C4-2B (cell line): Measurements from ENCODE around the gene METTL22.
A peak's percentile ranks its signal among the peaks of the same experiment; 100 is the strongest.

ENCODE experiments used
- H3K27ac ChIP-seq: fragments of 450-650 bp; 2 replicates; pipeline ENCODE4 v1.5.1; 2017
- CTCF ChIP-seq: fragments of 450-650 bp; conservative IDR thresholded peaks from 2 replicates; pipeline ENCODE4 v1.5.1; 2017; ENCODE audit warnings: mild to moderate bottlenecking
- ZFX ChIP-seq: fragments of 450-650 bp; IDR thresholded peaks from 2 replicates; pipeline ENCODE4 v1.6.1; 2017

Gene METTL22

DNA sequence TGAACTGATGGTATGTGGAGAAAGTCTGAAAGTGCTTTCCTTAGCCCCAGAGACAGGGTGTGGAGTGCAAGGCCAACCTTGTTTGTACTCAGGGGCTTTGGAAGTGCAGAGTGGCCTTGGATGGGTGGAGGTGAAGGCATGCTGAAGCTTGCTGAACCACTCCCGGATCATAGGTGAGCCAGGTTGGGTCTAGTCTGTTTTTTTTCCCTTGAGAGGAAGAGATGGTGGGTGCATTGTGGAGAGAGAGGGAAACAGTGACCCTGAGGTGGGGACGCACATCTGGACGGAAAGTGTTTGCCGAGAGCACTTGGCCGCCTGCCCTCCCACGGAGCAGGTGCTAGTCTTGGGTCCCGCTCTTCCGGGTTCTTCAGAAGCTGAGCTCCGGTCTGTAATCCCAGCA is 65.4 kb downstream of the METTL22 start:
- no peak for TF ChIP-seq ZFX
- no peak for TF ChIP-seq CTCF
- H3K27ac ChIP-seq = peak overlapping the region; percentile 66

DNA sequence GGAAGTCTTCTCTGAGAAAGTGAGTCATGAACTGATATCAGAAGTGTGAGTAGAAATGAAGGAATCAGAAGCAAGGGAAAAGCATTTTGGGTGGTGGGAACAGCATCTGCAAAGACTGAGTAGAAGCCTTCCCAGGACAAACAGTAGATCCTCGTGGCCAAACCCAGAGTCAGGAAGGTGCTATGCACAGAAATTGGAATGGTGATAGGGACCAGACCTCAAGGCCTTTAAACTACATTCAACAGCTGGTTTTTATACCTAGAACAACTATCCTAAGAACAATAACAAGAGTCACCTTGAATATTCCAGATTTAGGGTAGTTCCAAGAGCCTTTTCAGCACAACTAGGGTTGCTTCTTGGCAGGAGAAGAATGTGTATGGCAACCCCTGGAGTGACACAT is 68.2 kb downstream of the METTL22 start:
- TF ChIP-seq CTCF (no peak), ZFX (no peak)
- H3K27ac ChIP-seq = no peak overlapping the region

DNA sequence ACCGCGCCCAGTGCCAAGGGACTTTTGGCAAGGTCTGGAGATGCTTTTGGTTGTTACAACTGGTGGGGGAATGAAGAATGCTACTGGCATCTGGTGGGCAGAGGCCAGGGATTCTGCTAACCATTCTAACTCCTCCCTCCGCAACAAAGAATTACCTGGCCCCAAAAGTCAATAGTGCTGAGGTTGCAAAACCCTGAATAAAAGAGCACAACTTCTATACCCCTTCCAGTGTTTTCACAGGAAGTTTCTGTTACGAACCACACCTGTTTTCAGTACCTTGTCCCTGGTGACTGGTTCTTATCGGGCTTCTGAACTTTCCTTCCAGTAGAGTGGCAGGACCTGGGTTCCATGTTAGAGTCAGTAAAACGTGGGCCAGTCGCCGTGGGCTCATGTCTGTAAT is 70.2 kb downstream of the METTL22 start:
- no peak overlapping the region for H3K27ac ChIP-seq
- TF ChIP-seq CTCF = no peak
- TF ChIP-seq ZFX = no peak

DNA sequence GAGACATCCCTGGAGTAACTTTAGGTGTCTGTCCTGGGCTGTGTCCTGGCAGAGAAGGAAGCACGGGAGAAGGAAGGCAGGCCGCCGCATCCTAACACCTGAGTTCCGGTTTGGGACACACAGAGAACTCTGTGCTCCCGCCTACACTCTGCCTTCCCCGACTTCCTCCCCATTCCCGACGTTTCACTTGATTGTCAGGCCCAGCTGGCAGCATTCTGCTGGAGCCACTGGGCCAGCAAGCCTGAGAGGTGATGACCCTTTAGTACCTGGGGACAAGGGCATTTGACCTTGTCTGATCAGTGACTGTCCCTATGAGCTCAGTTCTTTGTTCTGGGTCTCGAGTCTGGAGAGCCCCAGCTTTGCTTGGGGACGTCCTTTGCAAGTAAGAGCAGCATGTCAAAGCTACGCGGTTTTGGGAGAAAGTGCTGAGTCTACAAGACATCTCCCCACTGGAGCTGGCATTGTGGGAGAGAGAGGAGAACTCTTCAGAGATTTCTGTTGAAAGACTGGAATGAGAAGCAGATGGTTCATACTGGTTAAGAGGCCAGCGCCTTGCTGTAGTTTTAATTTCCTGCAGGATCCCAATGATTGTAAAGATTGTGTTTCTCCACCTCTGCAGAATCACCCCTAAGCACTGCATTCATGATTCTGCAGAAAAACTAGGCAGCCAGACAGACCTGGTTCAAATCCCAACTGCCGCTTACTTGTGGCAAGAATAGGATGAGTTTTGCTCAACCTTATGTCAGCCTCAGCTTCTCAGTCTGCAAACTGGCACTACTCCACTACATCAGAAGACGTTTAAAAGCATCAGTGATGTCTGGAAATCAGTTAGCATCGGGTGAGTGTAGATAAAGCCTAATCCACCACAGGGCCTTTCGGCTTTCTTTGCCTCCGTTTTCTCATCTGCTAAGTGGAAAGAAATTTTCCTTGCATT is 73.6 kb downstream of the METTL22 start:
- H3K27ac ChIP-seq = no peak overlapping the region
- no peak for TF ChIP-seq ZFX
- no peak for TF ChIP-seq CTCF

- TF ChIP-seq CTCF (no peak), ZFX (no peak)
- no peak overlapping the region for H3K27ac ChIP-seq
Measured at GRCh38 chr16:8696880-8697279, 75.4 kb downstream of the METTL22 start.

- no peak overlapping the region for H3K27ac ChIP-seq
- TF ChIP-seq CTCF = no peak
- no peak for TF ChIP-seq ZFX
Measured at GRCh38 chr16:8697965-8698364, 76.5 kb downstream of the METTL22 start.
